Lung (tissue), 4 donors: ENCODE measurements around the gene TMEM38B. TPM values are rescaled to one million over a fixed set of nuclear protein-coding genes. Genes with fewer than 3 reads are reported as not detected.

Experiments
- polyA plus RNA-seq, 2 donors: library from polyadenylated mRNA; stranded (reverse); fragments of 200-250 nt; gene quantifications; one replicate each; pipeline ENCODE4 v1.2.1, GENCODE V29; 2013
- total RNA-seq, 2 donors: library from RNA; depleted of rRNA in 1 of 2; stranded (reverse); fragments of >200 nt in 1 of 2; gene quantifications; one replicate each; pipeline ENCODE4 v1.2.1, GENCODE V29; 2014 to 2021
- donor health status: Bipolar disorder and iron deficiency.
- donor health status: healthy.
- donor health status: DM: yes; HTN: yes; CAD: no.

Gene TMEM38B
- total and polyA plus RNA-seq, 4 donors: 4.9 to 17.2 (median 11.1) TPM

Other genes with a start within 250 kb of the TMEM38B start
- gene FSD1L, start 246.5 kb upstream of the TMEM38B start, total RNA-seq: 10 to 100 TPM in 1 of 2 donors, 1 to 10 TPM in 1; 8.7 to 18.8 TPM
- gene FSD1L, start 246.5 kb upstream of the TMEM38B start, polyA plus RNA-seq: 1 to 10 TPM; 2.5 to 2.8 TPM
- gene FKTN, start 136.4 kb upstream of the TMEM38B start, total RNA-seq: 10 to 100 TPM; 11.3 to 36.9 TPM
- 1 to 10 TPM; 3.2 to 3.4 TPM for gene FKTN, start 136.4 kb upstream of the TMEM38B start, polyA plus RNA-seq
- not detected for gene TAL2, start 32.1 kb upstream of the TMEM38B start, total RNA-seq
- gene TAL2, start 32.1 kb upstream of the TMEM38B start, polyA plus RNA-seq: under 1 TPM in 1 of 2 donors, not detected in 1; 0.17 TPM